Measurements from ENCODE around the gene MIS18A.

Gene MIS18A

DNA sequence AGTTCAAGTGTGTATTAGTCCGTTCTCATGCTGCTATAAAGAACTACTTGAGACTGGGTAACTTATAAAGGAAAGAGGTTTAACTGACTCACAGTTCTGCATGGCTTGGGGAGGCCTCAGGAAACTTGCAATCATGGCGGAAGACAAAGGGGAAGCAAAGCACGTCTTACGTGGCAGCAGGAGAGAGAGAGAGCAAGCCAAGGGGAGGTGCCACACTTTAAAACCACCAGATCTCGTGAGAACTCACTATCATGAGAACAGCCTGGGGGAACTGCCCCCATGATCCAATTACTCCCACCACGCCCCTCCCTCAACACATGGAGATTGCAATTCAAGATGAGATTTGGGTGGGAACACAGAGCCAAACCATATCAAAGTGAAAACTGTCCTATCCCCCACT is 4.1 kb upstream of the MIS18A start:
- Histone ChIP-seq H4K20me1 (ENCODE audit: insufficient read depth, low read length, poor library complexity, severe bottlenecking) (no peaks in the 10 kb centered on the region), H3K36me3 (ENCODE audit: insufficient read depth, low read length) (no peaks in the 10 kb centered on the region), H3K4me2 (ENCODE audit: low read depth, low read length, poor library complexity, severe bottlenecking) (no peak overlapping the region), H2AFZ (ENCODE audit: low read length) (no peak overlapping the region), H3K27me3 (ENCODE audit: insufficient read depth, low read length, poor library complexity, severe bottlenecking) (no peaks in the 10 kb centered on the region), H3K79me2 (ENCODE audit: insufficient read depth, low read length) (peaks cover 7% of the 10 kb centered on the region), H3K9me2 (replicated peaks; ENCODE audit: low read depth, low read length) (no peaks in the 10 kb centered on the region), H3K9me3 (ENCODE audit: insufficient read depth, low read depth, low read length) (no peaks in the 10 kb centered on the region), H3F3A (ENCODE audit: low read depth) (no peaks in the 10 kb centered on the region), H3K4me3 (ENCODE audit: low read length, poor library complexity, severe bottlenecking) (no peak overlapping the region), H3K4me1 (ENCODE audit: insufficient read depth, low read length, poor library complexity, severe bottlenecking) (peaks cover 8% of the 10 kb centered on the region), H3K9ac (ENCODE audit: low read depth, low read length, poor library complexity, severe bottlenecking) (no peak overlapping the region)
- no peak for TF ChIP-seq EZH2phosphoT487 (IDR thresholded peaks at IDR 0.05; ENCODE audit: borderline replicate concordance)
- TF ChIP-seq, protein P1, sequence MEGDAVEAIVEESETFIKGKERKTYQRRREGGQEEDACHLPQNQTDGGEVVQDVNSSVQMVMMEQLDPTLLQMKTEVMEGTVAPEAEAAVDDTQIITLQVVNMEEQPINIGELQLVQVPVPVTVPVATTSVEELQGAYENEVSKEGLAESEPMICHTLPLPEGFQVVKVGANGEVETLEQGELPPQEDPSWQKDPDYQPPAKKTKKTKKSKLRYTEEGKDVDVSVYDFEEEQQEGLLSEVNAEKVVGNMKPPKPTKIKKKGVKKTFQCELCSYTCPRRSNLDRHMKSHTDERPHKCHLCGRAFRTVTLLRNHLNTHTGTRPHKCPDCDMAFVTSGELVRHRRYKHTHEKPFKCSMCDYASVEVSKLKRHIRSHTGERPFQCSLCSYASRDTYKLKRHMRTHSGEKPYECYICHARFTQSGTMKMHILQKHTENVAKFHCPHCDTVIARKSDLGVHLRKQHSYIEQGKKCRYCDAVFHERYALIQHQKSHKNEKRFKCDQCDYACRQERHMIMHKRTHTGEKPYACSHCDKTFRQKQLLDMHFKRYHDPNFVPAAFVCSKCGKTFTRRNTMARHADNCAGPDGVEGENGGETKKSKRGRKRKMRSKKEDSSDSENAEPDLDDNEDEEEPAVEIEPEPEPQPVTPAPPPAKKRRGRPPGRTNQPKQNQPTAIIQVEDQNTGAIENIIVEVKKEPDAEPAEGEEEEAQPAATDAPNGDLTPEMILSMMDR (conservative IDR thresholded peaks at IDR 0.05; ENCODE audit: low read length): no peak

DNA sequence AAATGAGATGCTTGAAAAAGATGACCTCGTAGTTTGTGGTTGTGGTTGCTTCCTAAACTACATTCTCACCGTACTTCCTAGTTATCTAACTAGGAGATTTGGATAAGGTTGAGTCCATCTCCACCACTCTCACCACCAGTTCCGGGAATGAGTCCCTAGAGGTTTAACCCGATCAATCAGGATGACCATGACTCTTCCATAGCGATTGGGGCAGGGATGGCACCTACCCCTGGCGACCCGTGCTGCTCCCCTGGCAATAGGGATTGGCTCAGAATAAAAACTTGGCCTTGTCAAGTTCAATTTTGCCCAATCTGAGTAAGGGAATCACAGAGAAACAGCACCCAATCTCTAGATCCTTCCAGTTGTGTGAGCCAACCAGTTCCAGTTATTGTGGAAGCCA is 2.7 kb upstream of the MIS18A start:
- Histone ChIP-seq H3K9ac (ENCODE audit: low read depth, low read length, poor library complexity, severe bottlenecking) (no peak overlapping the region), H3K36me3 (ENCODE audit: insufficient read depth, low read length) (no peaks in the 10 kb centered on the region), H3F3A (ENCODE audit: low read depth) (no peaks in the 10 kb centered on the region), H2AFZ (ENCODE audit: low read length) (no peak overlapping the region), H3K4me2 (ENCODE audit: low read depth, low read length, poor library complexity, severe bottlenecking) (no peak overlapping the region), H3K9me2 (replicated peaks; ENCODE audit: low read depth, low read length) (no peaks in the 10 kb centered on the region), H3K4me1 (ENCODE audit: insufficient read depth, low read length, poor library complexity, severe bottlenecking) (peaks cover 13% of the 10 kb centered on the region), H3K79me2 (ENCODE audit: insufficient read depth, low read length) (peaks cover 20% of the 10 kb centered on the region), H4K20me1 (ENCODE audit: insufficient read depth, low read length, poor library complexity, severe bottlenecking) (no peaks in the 10 kb centered on the region), H3K27me3 (ENCODE audit: insufficient read depth, low read length, poor library complexity, severe bottlenecking) (no peaks in the 10 kb centered on the region), H3K4me3 (ENCODE audit: low read length, poor library complexity, severe bottlenecking) (no peak overlapping the region), H3K9me3 (ENCODE audit: insufficient read depth, low read depth, low read length) (no peaks in the 10 kb centered on the region)
- no peak for TF ChIP-seq EZH2phosphoT487 (IDR thresholded peaks at IDR 0.05; ENCODE audit: borderline replicate concordance)
- TF ChIP-seq, protein P1 (conservative IDR thresholded peaks at IDR 0.05; ENCODE audit: low read length): no peak

DNA sequence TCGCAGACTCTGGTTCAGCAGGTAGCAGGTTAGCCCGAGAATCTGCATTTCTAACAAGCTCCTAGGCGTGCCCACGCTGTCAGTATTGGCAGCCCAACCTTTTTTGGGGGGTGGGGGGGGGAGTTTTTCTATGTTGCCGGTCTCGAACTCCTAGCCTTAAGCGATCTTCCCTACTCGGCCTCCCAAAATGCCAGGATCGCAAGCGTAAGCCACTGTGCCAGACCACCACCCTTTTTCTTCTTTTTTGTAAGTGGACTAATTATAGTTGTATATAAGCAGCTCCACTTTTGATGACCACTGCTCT is 480 bp upstream of the MIS18A start:
- peak overlapping the region; percentile 89 for H3K4me3 ChIP-seq (ENCODE audit: low read length, poor library complexity, severe bottlenecking)
- no peaks in the 10 kb centered on the region for H3K36me3 ChIP-seq (ENCODE audit: insufficient read depth, low read length)
- no peaks in the 10 kb centered on the region for H3K9me3 ChIP-seq (ENCODE audit: insufficient read depth, low read depth, low read length)
- H3K9me2 ChIP-seq (replicated peaks; ENCODE audit: low read depth, low read length): no peaks in the 10 kb centered on the region
- TF ChIP-seq, protein P1 (conservative IDR thresholded peaks at IDR 0.05; ENCODE audit: low read length): no peak
- H3K27me3 ChIP-seq (ENCODE audit: insufficient read depth, low read length, poor library complexity, severe bottlenecking): no peaks in the 10 kb centered on the region
- H3K4me1 ChIP-seq (ENCODE audit: insufficient read depth, low read length, poor library complexity, severe bottlenecking): peaks cover 13% of the 10 kb centered on the region
- H3K79me2 ChIP-seq (ENCODE audit: insufficient read depth, low read length): peaks cover 28% of the 10 kb centered on the region
- no peaks in the 10 kb centered on the region for H4K20me1 ChIP-seq (ENCODE audit: insufficient read depth, low read length, poor library complexity, severe bottlenecking)
- H2AFZ ChIP-seq (ENCODE audit: low read length): peak overlapping the region; percentile 96
- peak overlapping the region; percentile 85 for H3K9ac ChIP-seq (ENCODE audit: low read depth, low read length, poor library complexity, severe bottlenecking)
- H3F3A ChIP-seq (ENCODE audit: low read depth): no peaks in the 10 kb centered on the region
- peak overlapping the region; percentile 87 for H3K4me2 ChIP-seq (ENCODE audit: low read depth, low read length, poor library complexity, severe bottlenecking)
